K562 (cell line): ENCODE measurements around the gene C9orf50. TPM values are rescaled to one million over a fixed set of nuclear protein-coding genes. Genes with fewer than 3 reads are reported as not detected.

Experiments
- CBX3 ChIP-seq, 2 experiments: IDR thresholded peaks; 1 replicate in 1 of 2; 2 replicates in 1 of 2; pipeline ENCODE4 v1.6.1; 2012; ENCODE audit warnings: inconsistent platforms in 2 of 2, low read length in 2 of 2, borderline replicate concordance in 1 of 2, control low read depth in 1 of 2
- ETV1 ChIP-seq: fragments of 450-650 bp; conservative IDR thresholded peaks from 2 replicates; pipeline ENCODE4 v1.6.1; 2016; ENCODE audit warnings: missing genetic modification characterization, control low read depth, low read depth, missing compliant biosample characterization
- RAD21 ChIP-seq, 2 experiments: fragments of 250-450 bp in 1 of 2; fragments of 450-650 bp in 1 of 2; sonication (Bioruptor Pico) in 1 of 2; formaldehyde crosslinking in 1 of 2; IDR thresholded peaks in 1 of 2; conservative IDR thresholded peaks in 1 of 2; 2 replicates each; pipeline versions ENCODE4 v1.4.0 to v1.8.0; 2020 to 2022; ENCODE audit warnings: mild to moderate bottlenecking in 2 of 2, moderate library complexity in 1 of 2
- SMC3 ChIP-seq: conservative IDR thresholded peaks from 2 replicates; pipeline ENCODE4 v1.6.1; 2011; ENCODE audit warnings: low read depth, low read length, improper control_type of control experiment; ENCODE audit not compliant: insufficient read depth
- ZNF280B ChIP-seq: fragments of 250-450 bp; sonication (Bioruptor Pico); IDR thresholded peaks from 2 replicates; pipeline ENCODE4 v1.5.1; 2021; ENCODE audit warnings: mild to moderate bottlenecking
- ZNF79 ChIP-seq: fragments of 250-450 bp; sonication (Bioruptor Pico); IDR thresholded peaks from 2 replicates; pipeline ENCODE4 v1.4.0; 2020; ENCODE audit warnings: low read depth, mild to moderate bottlenecking, moderate library complexity
- polyA plus RNA-seq, 8 experiments: library from polyadenylated mRNA; depleted of rRNA in 4 of 8; stranded (reverse) in 5 of 8; unstranded in 3 of 8; fragments of >200 nt; fragmentation: Nextera tagmentation in 2 of 8; fragmentation: Illumina TruSeq in 1 of 8; extraction: Ambion mirVana in 2 of 8; extraction: Trizol in 1 of 8; gene quantifications; 2 replicates each; pipeline versions ENCODE4 v1.2.1 to v1.2.3, GENCODE V29; 2011 to 2014; ENCODE audit warnings: inconsistent platforms in 1 of 8, missing spikeins in 1 of 8
- total RNA-seq, 7 experiments: library from RNA; depleted of rRNA in 6 of 7; stranded (reverse); fragments of >200 nt in 6 of 7; fragmentation: Illumina TruSeq in 2 of 7; extraction: Trizol in 2 of 7; gene quantifications; 2 replicates each; pipeline versions ENCODE4 v1.2.1 to v1.2.3, GENCODE V29; 2011 to 2021; ENCODE audit warnings: low replicate concordance in 1 of 7
- TF ChIP-seq, protein P1 (sequence below): fragments of 200-800 bp; sonication (Bioruptor generic); IDR thresholded peaks from 2 replicates; pipeline ENCODE4 v1.6.1; 2017; ENCODE audit warnings: missing genetic modification characterization, missing compliant biosample characterization

C9orf50 gene
- total and polyA plus RNA-seq, 9 of the 15 experiments (the other 6 are each of a cell fraction or from before 2014, with no cell fraction given): not detected

DNA sequence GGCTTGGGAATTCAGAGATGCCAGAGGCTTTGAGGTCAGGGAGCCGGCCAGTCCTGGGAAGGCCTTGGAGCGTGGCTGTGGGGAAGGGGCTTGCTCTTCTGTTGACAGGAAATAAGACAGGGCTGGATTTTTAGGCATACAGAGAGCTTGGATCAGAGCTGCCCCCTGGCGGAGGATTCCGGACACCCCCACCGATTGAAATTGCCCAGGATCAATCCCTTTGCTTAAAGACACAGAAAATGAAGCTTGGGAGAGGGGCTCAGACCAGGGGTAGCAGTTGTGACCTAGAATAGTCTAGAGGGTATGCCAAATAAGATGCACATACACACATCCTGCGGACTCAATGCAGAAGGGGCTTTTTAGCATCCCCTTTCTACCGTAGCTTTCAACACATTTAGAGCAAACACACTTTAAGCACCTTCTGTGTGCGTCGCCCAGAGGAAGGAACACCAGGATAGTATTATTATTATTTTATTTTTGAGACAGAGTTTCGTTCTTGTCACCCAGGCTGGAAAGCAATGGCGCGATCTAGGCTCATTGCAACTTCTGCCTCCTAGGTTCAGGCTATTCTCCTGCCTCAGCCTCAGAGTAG, 3.4 kb upstream of the C9orf50 start (continued):
- TF ChIP-seq SMC3 (peak; percentile 65), ETV1 (tag) (0 out of 2 replicates have a peak, but pooled peaks have one; percentile 25), ZNF79 (no peak), CBX3 (IDR thresholded peaks at IDR 0.05; ENCODE audit: borderline replicate concordance in 1 of 2, low read length in 2 of 2) (no peak), RAD21 (CRISPR knock-in tag; conservative IDR thresholded peaks at IDR 0.05 in 1 of 2, IDR thresholded peaks at IDR 0.05 in 1 of 2) (peak; percentile 41 to 64; a peak in 3 of 4 replicates), ZNF280B (CRISPR knock-in tag) (no peak)
- TF ChIP-seq, protein P1, sequence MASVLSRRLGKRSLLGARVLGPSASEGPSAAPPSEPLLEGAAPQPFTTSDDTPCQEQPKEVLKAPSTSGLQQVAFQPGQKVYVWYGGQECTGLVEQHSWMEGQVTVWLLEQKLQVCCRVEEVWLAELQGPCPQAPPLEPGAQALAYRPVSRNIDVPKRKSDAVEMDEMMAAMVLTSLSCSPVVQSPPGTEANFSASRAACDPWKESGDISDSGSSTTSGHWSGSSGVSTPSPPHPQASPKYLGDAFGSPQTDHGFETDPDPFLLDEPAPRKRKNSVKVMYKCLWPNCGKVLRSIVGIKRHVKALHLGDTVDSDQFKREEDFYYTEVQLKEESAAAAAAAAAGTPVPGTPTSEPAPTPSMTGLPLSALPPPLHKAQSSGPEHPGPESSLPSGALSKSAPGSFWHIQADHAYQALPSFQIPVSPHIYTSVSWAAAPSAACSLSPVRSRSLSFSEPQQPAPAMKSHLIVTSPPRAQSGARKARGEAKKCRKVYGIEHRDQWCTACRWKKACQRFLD (CRISPR knock-in tag): peak; percentile 30; the same call in 1 of the 2 replicates
